Transverse colon (tissue), 3 donors: ENCODE results near the gene LRIG1.

Source experiments
- CTCF ChIP-seq, 5 experiments: fragments of 200-600 bp in 3 of 5; fragments of 450-650 bp in 2 of 5; sonication (generic) in 3 of 5; IDR thresholded peaks; 1 replicate in 2 of 5; 2 replicates in 3 of 5; pipeline ENCODE4 v1.5.1; 2016 to 2017; ENCODE audit warnings: antibody characterized with exemption in 5 of 5, inconsistent platforms in 3 of 5, mild to moderate bottlenecking in 2 of 5, moderate library complexity in 1 of 5
- EP300 ChIP-seq: sonication (generic); formaldehyde crosslinking; IDR thresholded peaks from one replicate; pipeline ENCODE4 v1.6.1; 2017; ENCODE audit warnings: antibody characterized with exemption, low read depth
- POLR2A ChIP-seq: fragments of 450-650 bp; IDR thresholded peaks from one replicate; pipeline ENCODE4 v1.6.1; 2016; ENCODE audit warnings: antibody characterized with exemption, mild to moderate bottlenecking, moderate library complexity

- TF ChIP-seq CTCF (IDR thresholded peaks at IDR 0.05) (no peak), EP300 (no peak), POLR2A (no peak)
Measured at GRCh38 chr3:66463054-66463631, 37.7 kb downstream of the LRIG1 start.
